ENCODE measurements around the gene COX19.

DNA sequence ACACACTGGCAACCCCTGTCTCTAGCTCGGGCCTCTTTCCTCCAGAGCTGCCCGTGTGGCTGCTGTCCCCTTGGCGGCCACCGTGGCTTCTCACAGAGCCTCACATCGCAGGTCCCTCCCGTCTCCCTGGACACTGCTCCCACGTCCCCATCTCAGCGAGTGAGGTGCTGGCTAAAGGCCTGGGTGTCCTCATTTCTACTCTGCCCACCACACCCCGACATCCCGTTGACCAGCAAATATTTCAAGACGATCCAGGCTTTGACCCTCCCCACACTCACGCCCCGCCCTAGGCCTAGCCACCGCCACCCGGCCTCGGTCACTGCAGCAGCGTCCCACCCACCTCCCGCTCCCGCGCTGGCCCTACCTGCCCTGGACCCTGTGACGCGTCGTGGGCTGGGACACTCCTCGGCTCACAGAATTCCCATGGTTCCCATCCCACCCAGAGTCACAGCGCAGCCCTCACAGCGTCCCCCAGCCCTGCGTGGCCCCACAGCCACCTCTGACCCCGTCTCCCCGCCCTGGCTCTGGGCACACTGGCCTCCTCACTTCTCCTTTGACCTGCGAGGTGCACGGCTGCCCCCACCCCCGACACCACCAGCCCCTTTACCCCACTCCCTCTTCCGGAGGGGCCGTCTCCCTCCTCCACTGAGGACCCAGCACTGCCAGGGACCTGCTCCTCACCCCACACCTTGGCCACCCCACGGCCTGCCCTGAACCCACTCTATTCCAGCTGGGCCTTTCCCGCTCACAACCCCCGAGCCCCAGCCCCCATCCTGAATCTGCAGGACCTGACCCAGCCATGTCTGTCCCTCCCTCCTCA, 27.7 kb downstream of the COX19 start:
- no peak for TF ChIP-seq EZH2 (IDR thresholded peaks at IDR 0.05; ENCODE audit: borderline replicate concordance, low read depth, low read length, severe bottlenecking)
- TF ChIP-seq, protein P1, sequence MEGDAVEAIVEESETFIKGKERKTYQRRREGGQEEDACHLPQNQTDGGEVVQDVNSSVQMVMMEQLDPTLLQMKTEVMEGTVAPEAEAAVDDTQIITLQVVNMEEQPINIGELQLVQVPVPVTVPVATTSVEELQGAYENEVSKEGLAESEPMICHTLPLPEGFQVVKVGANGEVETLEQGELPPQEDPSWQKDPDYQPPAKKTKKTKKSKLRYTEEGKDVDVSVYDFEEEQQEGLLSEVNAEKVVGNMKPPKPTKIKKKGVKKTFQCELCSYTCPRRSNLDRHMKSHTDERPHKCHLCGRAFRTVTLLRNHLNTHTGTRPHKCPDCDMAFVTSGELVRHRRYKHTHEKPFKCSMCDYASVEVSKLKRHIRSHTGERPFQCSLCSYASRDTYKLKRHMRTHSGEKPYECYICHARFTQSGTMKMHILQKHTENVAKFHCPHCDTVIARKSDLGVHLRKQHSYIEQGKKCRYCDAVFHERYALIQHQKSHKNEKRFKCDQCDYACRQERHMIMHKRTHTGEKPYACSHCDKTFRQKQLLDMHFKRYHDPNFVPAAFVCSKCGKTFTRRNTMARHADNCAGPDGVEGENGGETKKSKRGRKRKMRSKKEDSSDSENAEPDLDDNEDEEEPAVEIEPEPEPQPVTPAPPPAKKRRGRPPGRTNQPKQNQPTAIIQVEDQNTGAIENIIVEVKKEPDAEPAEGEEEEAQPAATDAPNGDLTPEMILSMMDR (IDR thresholded peaks at IDR 0.05; ENCODE audit: borderline replicate concordance, extremely low read depth, low read length, poor library complexity, severe bottlenecking): no peak
